SK-N-SH (cell line): ENCODE measurements around the gene ASB7. TPM values are rescaled to one million over a fixed set of nuclear protein-coding genes. Genes with fewer than 3 reads are reported as not detected.

Experiments
- CTCF ChIA-PET: fragments of 300-600, 350-600 bp; formaldehyde crosslinking; extraction: SDS; loops from one replicate; lab custom pipeline; 2021; lab: Yijun Ruan, JAX
- POLR2A ChIA-PET: fragments of 350-600 bp; sonication (Branson Sonifier 250); formaldehyde crosslinking; extraction: SDS; loops from one replicate; lab custom pipeline; 2020; ENCODE audit warnings: antibody characterized with exemption, inconsistent platforms; lab: Yijun Ruan, JAX
- DNase-seq: peaks from one replicate; pipeline ENCODE4 v3.0.0; 2012
- H2AFZ ChIP-seq: fragments of 200-600 bp; sonication (generic); 2 replicates; pipeline ENCODE4 v1.8.1; 2016; ENCODE audit warnings: antibody characterized with exemption, mild to moderate bottlenecking, low read depth
- H3F3A ChIP-seq: fragments of 200-600 bp; sonication (generic); replicated peaks from 2 replicates; pipeline ENCODE3; 2016; ENCODE audit warnings: antibody characterized with exemption, mild to moderate bottlenecking; ENCODE audit not compliant: insufficient read depth
- H3K27ac ChIP-seq, 2 experiments: fragments of 200-500 bp in 1 of 2; fragments of 200-600 bp in 1 of 2; sonication (Bioruptor generic) in 1 of 2; sonication (generic), shearing (Covaris generic) in 1 of 2; 2 replicates each; pipeline versions ENCODE4 v1.5.1 to v1.6.1; 2014 to 2016; ENCODE audit warnings: low read depth in 2 of 2, inconsistent platforms in 1 of 2, low read length in 1 of 2, mild to moderate bottlenecking in 1 of 2, mixed read lengths in 1 of 2
- H3K27me3 ChIP-seq: fragments of 200-600 bp; sonication (generic), shearing (Covaris generic); 2 replicates; pipeline ENCODE4 v1.6.1; 2016; ENCODE audit warnings: mixed run types; ENCODE audit not compliant: insufficient read depth
- H3K36me3 ChIP-seq, 2 experiments: fragments of 200-500 bp in 1 of 2; fragments of 200-600 bp in 1 of 2; sonication (Bioruptor generic) in 1 of 2; sonication (generic) in 1 of 2; replicated peaks in 1 of 2; 2 replicates each; pipeline versions ENCODE3 to v1.5.1; 2014 to 2016; ENCODE audit warnings: low read length in 1 of 2, mild to moderate bottlenecking in 1 of 2; ENCODE audit not compliant: insufficient read depth in 2 of 2, control insufficient read depth in 1 of 2
- H3K4me1 ChIP-seq, 2 experiments: fragments of 200-500 bp in 1 of 2; fragments of 200-600 bp in 1 of 2; sonication (Bioruptor generic) in 1 of 2; sonication (generic), shearing (Covaris generic) in 1 of 2; 2 replicates each; pipeline versions ENCODE4 v1.5.1 to v1.6.1; 2014 to 2016; ENCODE audit warnings: low read depth in 1 of 2, low read length in 1 of 2, mixed run types in 1 of 2; ENCODE audit not compliant: insufficient read depth in 2 of 2, control insufficient read depth in 1 of 2
- H3K4me2 ChIP-seq: fragments of 200-600 bp; sonication (generic), shearing (Covaris generic); 2 replicates; pipeline ENCODE4 v1.6.1; 2017; ENCODE audit warnings: mixed run types
- H3K4me3 ChIP-seq, 2 experiments: fragments of 200-500 bp in 1 of 2; fragments of 200-600 bp in 1 of 2; sonication (Bioruptor generic) in 1 of 2; sonication (generic), shearing (Covaris generic) in 1 of 2; 2 replicates each; pipeline versions ENCODE4 v1.5.1 to v1.8.1; 2014 to 2016; ENCODE audit warnings: low read depth in 2 of 2, inconsistent platforms in 1 of 2, low read length in 1 of 2, mild to moderate bottlenecking in 1 of 2, mixed read lengths in 1 of 2, moderate library complexity in 1 of 2
- H3K79me2 ChIP-seq: fragments of 200-600 bp; sonication (generic); 2 replicates; pipeline ENCODE4 v1.8.1; 2017; ENCODE audit warnings: mild to moderate bottlenecking; ENCODE audit not compliant: insufficient read depth
- H3K9ac ChIP-seq: fragments of 200-600 bp; sonication (generic); 2 replicates; pipeline ENCODE4 v1.6.1; 2017; ENCODE audit warnings: mixed run types
- H3K9me2 ChIP-seq: fragments of 200-600 bp; sonication (generic); 2 replicates; pipeline ENCODE4 v1.6.1; 2017; ENCODE audit warnings: mixed run types
- H3K9me3 ChIP-seq: fragments of 200-600 bp; sonication (generic); 2 replicates; pipeline ENCODE4 v1.6.1; 2017; ENCODE audit warnings: mixed run types, mild to moderate bottlenecking, moderate library complexity
- H4K20me1 ChIP-seq: fragments of 200-600 bp; sonication (generic); 2 replicates; pipeline ENCODE4 v1.6.1; 2017; ENCODE audit warnings: mild to moderate bottlenecking, mixed run types; ENCODE audit not compliant: insufficient read depth
- EZH2phosphoT487 ChIP-seq: fragments of 200-600 bp; sonication (generic); IDR thresholded peaks from 2 replicates; pipeline ENCODE4 v1.6.1; 2017; ENCODE audit warnings: low read depth, mixed run types, mild to moderate bottlenecking, antibody characterized with exemption, moderate library complexity, borderline replicate concordance
- FOSL2 ChIP-seq: IDR thresholded peaks from 2 replicates; pipeline ENCODE4 v1.4.0; 2012; ENCODE audit warnings: low read depth, mild to moderate bottlenecking, moderate library complexity, borderline replicate concordance
- FOXJ3 ChIP-seq: sonication (generic); formaldehyde crosslinking; IDR thresholded peaks from 2 replicates; pipeline ENCODE4 v1.5.1; 2020; ENCODE audit warnings: mild to moderate bottlenecking, missing genetic modification reagents
- FOXM1 ChIP-seq: IDR thresholded peaks from 2 replicates; pipeline ENCODE4 v1.4.0; 2012; ENCODE audit warnings: low read depth, mild to moderate bottlenecking
- GABPA ChIP-seq: IDR thresholded peaks from 2 replicates; pipeline ENCODE4 v1.4.0; 2012; ENCODE audit warnings: low read depth, mild to moderate bottlenecking
- MEF2A ChIP-seq: IDR thresholded peaks from 2 replicates; pipeline ENCODE4 v1.4.0; 2012; ENCODE audit warnings: low read depth, borderline replicate concordance
- NFIC ChIP-seq: IDR thresholded peaks from 2 replicates; pipeline ENCODE4 v1.4.0; 2012; ENCODE audit warnings: borderline replicate concordance
- RXRA ChIP-seq: IDR thresholded peaks from 2 replicates; pipeline ENCODE4 v1.4.0; 2012; ENCODE audit warnings: low read depth, mild to moderate bottlenecking, borderline replicate concordance
- SIN3A ChIP-seq: IDR thresholded peaks from 2 replicates; pipeline ENCODE4 v1.6.1; 2012; ENCODE audit warnings: low read depth, mild to moderate bottlenecking, low read length, moderate library complexity, borderline replicate concordance
- TCF12 ChIP-seq: IDR thresholded peaks from 2 replicates; pipeline ENCODE4 v1.4.0; 2012
- TEAD4 ChIP-seq: IDR thresholded peaks from 2 replicates; pipeline ENCODE4 v1.4.0; 2012; ENCODE audit warnings: mild to moderate bottlenecking, borderline replicate concordance; ENCODE audit not compliant: insufficient read depth
- YY1 ChIP-seq: IDR thresholded peaks from 2 replicates; pipeline ENCODE4 v1.4.0; 2012; ENCODE audit warnings: low read depth, mild to moderate bottlenecking
- WGBS: methylation state at CpG from one replicate; pipeline ENCODE4 v1.1.6; 2017; ENCODE audit warnings: low lambda C conversion rate; 5-methylcytosine and 5-hydroxymethylcytosine counted together
- polyA plus RNA-seq, 3 experiments: library from polyadenylated mRNA; depleted of rRNA; stranded (reverse); fragments of >200 nt; gene quantifications; 2 replicates each; pipeline ENCODE4 v1.2.3, GENCODE V29; 2012
- TF ChIP-seq, protein P1 (sequence below): fragments of 200-600 bp; sonication (generic); IDR thresholded peaks from 2 replicates; pipeline ENCODE4 v1.6.1; 2017; ENCODE audit warnings: antibody characterized with exemption, mild to moderate bottlenecking, moderate library complexity
- TF ChIP-seq, protein P2 (sequence below): fragments of 150-350 bp; IDR thresholded peaks from 2 replicates; pipeline ENCODE4 v1.6.1; 2016; ENCODE audit warnings: mild to moderate bottlenecking, low read depth, low read length
- TF ChIP-seq, protein P3 (sequence below): fragments of 150-350 bp; IDR thresholded peaks from 2 replicates; pipeline ENCODE4 v1.6.1; 2017; ENCODE audit warnings: antibody characterized with exemption, low read length, low read depth, borderline replicate concordance
- TF ChIP-seq, protein P4 (sequence below): IDR thresholded peaks from 2 replicates; pipeline ENCODE4 v1.6.1; 2012; ENCODE audit warnings: mild to moderate bottlenecking, low read depth, low read length, moderate library complexity

The ASB7 gene
- polyA plus RNA-seq, 1 of the 3 experiments (the other 2 are of a cell fraction): 6.1 TPM

DNA sequence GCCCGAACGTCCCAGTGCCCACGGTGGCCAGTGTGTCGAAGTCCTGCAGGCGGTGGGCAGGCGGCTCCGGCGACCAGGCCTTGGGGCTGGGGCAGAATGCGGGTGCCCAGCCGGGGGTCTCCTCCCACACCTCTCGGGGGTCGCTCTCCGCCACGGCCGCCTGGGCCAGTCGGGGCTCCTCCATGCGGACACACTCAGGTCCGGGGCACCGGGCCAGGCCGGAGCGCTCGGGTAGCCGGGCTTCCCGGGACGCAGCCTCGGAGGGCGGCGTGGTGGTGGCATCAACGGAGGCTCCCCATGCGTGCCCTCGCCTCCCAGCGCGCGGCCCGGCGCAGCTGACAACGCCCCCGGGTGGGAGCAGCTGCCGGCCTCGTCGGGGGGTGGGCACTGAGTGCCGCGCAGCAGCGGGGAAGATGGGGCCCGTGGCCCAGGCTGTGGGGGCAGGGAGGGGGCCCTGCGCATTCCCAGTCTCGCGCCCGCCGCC, 43.6 kb upstream of the ASB7 start:
- Histone ChIP-seq H3K4me1 (no peaks in the 10 kb centered on the region), H3K79me2 (no peaks in the 10 kb centered on the region), H3K27me3 (no peaks in the 10 kb centered on the region), H4K20me1 (no peaks in the 10 kb centered on the region), H3K9ac (no peak overlapping the region), H2AFZ (no peak overlapping the region), H3F3A (no peaks in the 10 kb centered on the region), H3K4me3 (no peak overlapping the region), H3K4me2 (no peak overlapping the region), H3K9me3 (no peaks in the 10 kb centered on the region), H3K9me2 (no peaks in the 10 kb centered on the region), H3K36me3 (no peaks in the 10 kb centered on the region), H3K27ac (no peak overlapping the region)
- 95% methylated on average over 27 of the region's 50 CpGs for WGBS
- no peak for DNase-seq
- CTCF ChIA-PET: no interaction called here
- POLR2A ChIA-PET: no interaction called here
- no peak for TF ChIP-seq FOXM1
- TF ChIP-seq, protein P1, sequence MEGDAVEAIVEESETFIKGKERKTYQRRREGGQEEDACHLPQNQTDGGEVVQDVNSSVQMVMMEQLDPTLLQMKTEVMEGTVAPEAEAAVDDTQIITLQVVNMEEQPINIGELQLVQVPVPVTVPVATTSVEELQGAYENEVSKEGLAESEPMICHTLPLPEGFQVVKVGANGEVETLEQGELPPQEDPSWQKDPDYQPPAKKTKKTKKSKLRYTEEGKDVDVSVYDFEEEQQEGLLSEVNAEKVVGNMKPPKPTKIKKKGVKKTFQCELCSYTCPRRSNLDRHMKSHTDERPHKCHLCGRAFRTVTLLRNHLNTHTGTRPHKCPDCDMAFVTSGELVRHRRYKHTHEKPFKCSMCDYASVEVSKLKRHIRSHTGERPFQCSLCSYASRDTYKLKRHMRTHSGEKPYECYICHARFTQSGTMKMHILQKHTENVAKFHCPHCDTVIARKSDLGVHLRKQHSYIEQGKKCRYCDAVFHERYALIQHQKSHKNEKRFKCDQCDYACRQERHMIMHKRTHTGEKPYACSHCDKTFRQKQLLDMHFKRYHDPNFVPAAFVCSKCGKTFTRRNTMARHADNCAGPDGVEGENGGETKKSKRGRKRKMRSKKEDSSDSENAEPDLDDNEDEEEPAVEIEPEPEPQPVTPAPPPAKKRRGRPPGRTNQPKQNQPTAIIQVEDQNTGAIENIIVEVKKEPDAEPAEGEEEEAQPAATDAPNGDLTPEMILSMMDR: no peak
- no peak for TF ChIP-seq NFIC
- TF ChIP-seq FOSL2: no peak
- no peak for TF ChIP-seq TCF12
- TF ChIP-seq FOXJ3 (CRISPR knock-in tag): no peak
- TF ChIP-seq SIN3A: no peak
- TF ChIP-seq, protein P2, sequence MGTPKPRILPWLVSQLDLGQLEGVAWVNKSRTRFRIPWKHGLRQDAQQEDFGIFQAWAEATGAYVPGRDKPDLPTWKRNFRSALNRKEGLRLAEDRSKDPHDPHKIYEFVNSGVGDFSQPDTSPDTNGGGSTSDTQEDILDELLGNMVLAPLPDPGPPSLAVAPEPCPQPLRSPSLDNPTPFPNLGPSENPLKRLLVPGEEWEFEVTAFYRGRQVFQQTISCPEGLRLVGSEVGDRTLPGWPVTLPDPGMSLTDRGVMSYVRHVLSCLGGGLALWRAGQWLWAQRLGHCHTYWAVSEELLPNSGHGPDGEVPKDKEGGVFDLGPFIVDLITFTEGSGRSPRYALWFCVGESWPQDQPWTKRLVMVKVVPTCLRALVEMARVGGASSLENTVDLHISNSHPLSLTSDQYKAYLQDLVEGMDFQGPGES: no peak
- no peak for TF ChIP-seq YY1
- no peak for TF ChIP-seq RXRA
- no peak for TF ChIP-seq TEAD4
- TF ChIP-seq, protein P3, sequence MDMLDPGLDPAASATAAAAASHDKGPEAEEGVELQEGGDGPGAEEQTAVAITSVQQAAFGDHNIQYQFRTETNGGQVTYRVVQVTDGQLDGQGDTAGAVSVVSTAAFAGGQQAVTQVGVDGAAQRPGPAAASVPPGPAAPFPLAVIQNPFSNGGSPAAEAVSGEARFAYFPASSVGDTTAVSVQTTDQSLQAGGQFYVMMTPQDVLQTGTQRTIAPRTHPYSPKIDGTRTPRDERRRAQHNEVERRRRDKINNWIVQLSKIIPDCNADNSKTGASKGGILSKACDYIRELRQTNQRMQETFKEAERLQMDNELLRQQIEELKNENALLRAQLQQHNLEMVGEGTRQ: no peak
- TF ChIP-seq MEF2A: no peak
- TF ChIP-seq GABPA: no peak
- TF ChIP-seq, protein P4, sequence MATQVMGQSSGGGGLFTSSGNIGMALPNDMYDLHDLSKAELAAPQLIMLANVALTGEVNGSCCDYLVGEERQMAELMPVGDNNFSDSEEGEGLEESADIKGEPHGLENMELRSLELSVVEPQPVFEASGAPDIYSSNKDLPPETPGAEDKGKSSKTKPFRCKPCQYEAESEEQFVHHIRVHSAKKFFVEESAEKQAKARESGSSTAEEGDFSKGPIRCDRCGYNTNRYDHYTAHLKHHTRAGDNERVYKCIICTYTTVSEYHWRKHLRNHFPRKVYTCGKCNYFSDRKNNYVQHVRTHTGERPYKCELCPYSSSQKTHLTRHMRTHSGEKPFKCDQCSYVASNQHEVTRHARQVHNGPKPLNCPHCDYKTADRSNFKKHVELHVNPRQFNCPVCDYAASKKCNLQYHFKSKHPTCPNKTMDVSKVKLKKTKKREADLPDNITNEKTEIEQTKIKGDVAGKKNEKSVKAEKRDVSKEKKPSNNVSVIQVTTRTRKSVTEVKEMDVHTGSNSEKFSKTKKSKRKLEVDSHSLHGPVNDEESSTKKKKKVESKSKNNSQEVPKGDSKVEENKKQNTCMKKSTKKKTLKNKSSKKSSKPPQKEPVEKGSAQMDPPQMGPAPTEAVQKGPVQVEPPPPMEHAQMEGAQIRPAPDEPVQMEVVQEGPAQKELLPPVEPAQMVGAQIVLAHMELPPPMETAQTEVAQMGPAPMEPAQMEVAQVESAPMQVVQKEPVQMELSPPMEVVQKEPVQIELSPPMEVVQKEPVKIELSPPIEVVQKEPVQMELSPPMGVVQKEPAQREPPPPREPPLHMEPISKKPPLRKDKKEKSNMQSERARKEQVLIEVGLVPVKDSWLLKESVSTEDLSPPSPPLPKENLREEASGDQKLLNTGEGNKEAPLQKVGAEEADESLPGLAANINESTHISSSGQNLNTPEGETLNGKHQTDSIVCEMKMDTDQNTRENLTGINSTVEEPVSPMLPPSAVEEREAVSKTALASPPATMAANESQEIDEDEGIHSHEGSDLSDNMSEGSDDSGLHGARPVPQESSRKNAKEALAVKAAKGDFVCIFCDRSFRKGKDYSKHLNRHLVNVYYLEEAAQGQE: no peak
- TF ChIP-seq EZH2phosphoT487: no peak
